GM21723 (cell line): ENCODE data around the gene RNF145.
"Not testable (repeated sequence)": the region's sequence is repeated elsewhere in the genome, so short reads cannot be mapped to it uniquely, and the experiment has no call there.

ENCODE experiments used
- ATAC-seq: cut with Tn5 transposase; IDR thresholded peaks from one replicate; pipeline ENCODE4 v1.9.1; 2021; ENCODE audit warnings: mild to moderate bottlenecking, moderate library complexity; ENCODE audit not compliant: unreplicated experiment

RNF145 gene, protein sequence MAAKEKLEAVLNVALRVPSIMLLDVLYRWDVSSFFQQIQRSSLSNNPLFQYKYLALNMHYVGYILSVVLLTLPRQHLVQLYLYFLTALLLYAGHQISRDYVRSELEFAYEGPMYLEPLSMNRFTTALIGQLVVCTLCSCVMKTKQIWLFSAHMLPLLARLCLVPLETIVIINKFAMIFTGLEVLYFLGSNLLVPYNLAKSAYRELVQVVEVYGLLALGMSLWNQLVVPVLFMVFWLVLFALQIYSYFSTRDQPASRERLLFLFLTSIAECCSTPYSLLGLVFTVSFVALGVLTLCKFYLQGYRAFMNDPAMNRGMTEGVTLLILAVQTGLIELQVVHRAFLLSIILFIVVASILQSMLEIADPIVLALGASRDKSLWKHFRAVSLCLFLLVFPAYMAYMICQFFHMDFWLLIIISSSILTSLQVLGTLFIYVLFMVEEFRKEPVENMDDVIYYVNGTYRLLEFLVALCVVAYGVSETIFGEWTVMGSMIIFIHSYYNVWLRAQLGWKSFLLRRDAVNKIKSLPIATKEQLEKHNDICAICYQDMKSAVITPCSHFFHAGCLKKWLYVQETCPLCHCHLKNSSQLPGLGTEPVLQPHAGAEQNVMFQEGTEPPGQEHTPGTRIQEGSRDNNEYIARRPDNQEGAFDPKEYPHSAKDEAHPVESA

DNA sequence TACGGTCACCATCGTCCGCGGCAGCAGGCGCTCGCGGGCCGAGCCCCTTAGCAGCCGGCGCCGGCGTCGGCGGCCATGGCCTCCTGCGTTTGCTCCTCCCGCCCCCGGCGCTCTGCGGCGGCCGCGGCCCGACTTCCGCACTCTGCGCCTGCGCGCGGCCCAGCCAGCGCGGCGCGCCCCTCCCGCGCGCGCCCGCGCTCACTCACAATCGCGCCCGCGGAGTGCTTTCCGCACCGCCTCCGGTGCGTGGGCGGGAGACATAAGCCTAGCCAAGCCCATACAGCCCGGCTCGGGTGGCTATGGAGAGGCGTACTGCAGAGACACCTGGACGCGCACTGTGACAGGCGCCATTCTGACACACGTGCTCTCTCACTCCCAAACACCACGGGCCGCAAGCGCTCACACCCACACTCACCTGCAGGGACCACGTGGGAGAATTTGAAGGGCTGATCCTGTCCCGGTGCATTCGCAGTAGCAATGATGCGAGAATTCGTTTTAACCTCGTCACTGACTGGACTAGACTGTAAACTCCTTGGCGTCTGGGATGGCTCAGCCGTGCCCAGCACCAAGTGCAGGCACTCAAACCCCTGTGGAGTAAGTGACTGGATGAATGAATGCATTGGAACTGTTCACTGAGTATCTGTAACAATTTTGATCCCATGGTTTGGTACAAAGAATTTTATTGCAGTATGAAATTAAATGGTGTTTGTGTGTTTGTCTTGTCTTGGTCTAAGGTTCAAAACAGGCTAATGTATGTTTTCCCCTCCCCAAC is at the start of gene RNF145:
Gene RNF145, minus strand, starts transcription at position 116 of the 772 bp plus-strand sequence. CDS start 5,936 bp downstream, outside the sequence.
- peak; percentile 69 for ATAC-seq

DNA sequence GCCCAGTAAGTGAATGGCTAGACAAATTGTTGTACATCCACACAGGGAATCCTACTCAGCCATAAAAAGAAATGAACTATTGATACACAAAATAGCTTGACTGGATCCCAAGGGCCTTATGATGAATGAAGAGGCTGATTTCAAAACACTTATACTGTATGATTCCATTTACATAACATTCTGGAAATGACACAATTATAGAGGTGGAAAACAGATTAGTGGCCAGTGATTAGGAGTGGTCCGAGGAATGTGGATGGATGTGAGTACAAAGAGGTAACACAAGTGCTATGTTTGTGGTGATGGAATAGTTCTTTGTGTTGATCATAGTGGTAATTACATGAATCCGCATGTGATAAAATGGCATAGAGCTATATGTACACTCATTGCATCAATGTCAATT is 49.0 kb upstream of the RNF145 start:
- ATAC-seq, result no peak

DNA sequence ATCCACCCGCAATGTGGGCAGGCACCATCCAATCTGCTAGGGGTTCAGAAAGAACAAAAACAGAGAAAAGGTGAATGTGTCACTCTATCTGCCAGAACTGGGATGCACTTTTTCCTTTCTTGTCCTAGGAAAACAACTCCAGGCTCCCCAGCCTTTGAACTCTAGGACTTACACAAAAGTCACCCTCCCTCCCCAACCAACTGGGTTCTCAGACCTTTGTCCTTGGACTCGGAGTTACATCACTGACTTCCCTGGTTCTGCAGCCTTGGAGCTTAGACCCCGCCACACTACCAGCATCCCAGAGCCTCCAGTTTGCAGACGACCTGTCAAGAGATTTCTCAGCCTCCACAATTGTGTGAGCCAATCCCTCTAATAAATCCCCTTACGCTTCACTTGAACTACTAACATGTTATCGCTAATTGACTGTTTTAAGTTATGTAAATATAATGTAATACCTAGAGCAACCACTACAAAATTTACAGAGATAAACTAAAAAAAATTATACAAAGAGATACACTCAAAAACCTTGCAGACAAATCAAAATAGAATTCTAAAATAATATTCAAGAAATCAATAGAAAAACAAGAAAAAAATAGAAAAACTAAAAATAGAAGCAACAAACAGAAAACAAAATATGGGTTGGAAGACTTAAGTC is 48.4 kb upstream of the RNF145 start:
- no peak for ATAC-seq

- ATAC-seq, result no peak
Observed at GRCh38 chr5:159257007-159257406, 47.7 kb upstream of the RNF145 start.

- no peak for ATAC-seq
Observed at GRCh38 chr5:159252195-159252594, 42.8 kb upstream of the RNF145 start.

DNA sequence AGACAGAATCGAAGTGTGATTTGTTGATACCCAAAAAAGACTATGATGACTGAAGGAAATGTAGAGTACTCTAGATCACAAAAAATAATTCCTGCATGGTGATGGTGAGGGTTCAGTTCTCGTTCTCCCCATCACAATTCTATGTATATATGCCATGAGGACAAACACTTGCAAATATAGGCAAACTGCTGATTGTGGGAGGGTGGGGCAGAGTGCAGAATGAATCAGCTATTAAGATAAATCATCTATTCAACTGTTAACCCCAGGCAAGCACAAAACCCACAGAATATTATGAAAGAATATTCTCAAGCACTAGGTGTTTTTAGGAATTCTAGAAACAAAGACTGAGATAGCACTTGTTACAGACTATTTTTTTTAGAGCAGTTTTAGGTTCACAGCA is 39.8 kb upstream of the RNF145 start:
- ATAC-seq, result no peak

DNA sequence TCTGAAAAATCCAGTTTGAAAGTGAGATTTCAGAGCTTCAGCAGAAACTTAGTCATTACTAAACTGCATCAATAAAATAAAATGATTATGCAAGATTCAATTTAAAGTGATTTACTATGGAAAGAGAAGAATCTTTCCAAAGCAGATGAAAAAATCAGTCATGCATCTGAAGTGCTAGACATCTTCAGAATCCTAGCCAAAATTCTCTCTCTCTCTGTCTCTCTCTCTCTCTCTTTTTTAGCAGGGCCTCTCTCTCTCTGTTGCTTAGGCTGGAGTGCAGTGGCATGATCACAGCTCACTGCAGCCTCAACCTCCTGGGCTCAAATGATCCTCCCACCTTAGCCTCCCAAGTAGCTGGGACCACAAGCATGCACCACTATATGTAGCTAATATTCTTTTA is 35.5 kb upstream of the RNF145 start:
- no peak for ATAC-seq

GRCh38 chr5:159244163-159244562 is 34.8 kb upstream of the RNF145 start:
- no peak for ATAC-seq

GRCh38 chr5:159243385-159243784 is 34.0 kb upstream of the RNF145 start:
- no peak for ATAC-seq

GRCh38 chr5:159242656-159243055 is 33.3 kb upstream of the RNF145 start:
- no peak for ATAC-seq

GRCh38 chr5:159241946-159242552 is 32.7 kb upstream of the RNF145 start:
- no peak for ATAC-seq

DNA sequence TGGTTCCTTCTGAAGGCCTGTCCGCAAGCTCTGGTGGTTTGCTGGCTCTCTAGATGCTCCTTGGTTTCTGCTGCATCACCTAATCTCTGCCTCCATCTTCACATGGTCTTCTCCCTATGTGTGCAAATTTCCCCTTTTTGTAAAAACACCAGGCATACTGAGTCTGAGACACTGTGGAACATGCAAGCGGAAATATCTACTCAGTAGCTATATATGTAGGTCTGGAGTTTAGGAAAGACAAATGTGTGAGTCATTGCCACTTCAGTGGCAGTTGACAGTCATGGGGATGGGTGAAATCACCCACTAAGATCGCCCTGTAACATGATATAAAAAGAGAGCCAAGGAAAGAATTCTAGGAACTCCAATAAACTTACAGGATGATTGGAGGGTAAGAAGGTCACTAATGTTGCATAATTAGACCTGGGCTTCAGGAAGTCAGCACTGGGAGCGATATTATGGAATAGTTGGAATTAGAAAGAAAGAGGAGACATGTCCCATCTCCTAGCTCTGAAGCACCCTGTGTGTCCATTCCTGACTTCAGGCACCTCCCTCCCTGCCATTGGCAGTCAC is 31.0 kb upstream of the RNF145 start:
- ATAC-seq, result no peak

- ATAC-seq, result not testable (repeated sequence)
Observed at GRCh38 chr5:159235871-159236520, 26.6 kb upstream of the RNF145 start.

DNA sequence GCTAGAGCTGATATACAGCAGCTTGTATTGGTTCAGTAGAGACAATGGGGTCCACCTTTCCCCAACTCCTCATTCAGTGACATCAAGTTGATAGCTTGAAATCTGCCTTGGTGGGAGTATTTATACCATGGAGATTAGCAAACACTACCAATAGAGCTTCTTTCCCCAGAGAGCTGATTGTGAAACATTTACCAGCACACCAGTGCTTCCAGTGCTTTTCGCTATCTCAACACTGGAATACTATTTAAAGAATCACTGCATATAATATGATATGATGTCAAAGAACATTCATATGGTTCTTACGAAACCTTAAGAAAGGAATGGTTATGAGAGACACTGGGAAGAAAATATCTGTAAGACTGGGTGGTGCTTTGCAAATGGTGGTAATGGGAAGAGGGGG is 21.8 kb upstream of the RNF145 start:
- no peak for ATAC-seq

GRCh38 chr5:159230657-159231056 is 21.3 kb upstream of the RNF145 start:
- no peak for ATAC-seq

GRCh38 chr5:159228097-159228496 is 18.7 kb upstream of the RNF145 start:
- not testable (repeated sequence) for ATAC-seq

DNA sequence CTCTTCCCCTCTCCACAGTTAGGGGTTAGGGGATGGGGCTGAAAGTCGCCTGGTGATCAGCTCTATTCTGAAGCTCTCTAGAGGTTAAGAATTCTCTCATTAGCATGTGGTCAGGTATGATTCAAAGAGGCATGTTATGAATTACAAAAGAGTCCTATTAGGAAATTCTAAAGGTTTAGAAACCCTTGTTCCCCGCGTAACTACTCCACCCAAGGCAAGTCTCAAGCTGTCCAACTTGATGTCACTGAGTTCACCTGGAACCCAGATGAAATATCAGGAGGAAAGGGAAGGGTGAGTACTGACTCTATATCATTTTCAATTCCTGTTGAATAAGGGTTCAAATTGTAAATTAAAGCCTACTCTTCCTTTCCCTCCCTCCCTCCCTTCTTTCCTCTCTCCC is 18.1 kb upstream of the RNF145 start:
- no peak for ATAC-seq

DNA sequence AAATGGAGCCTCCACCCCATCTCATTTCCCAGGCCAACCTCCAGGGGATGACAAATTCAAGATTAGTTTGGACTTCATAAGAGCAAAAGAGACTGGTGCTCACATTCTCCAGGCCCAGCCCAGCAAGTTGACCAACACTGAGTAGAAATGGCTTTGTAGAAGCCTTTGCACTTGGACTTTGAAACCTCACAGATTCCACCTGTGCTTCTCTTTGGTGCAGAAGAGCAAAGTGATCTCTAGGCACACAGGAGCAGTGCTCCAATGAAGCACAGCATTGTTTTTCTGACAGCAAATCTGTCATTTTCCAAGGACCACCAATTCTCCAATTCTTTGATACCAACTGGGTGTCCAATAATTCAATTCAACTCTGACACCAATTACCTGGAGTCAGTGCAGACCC is 17.1 kb upstream of the RNF145 start:
- ATAC-seq, result no peak

- no peak for ATAC-seq
Observed at GRCh38 chr5:159224471-159224870, 15.1 kb upstream of the RNF145 start.

DNA sequence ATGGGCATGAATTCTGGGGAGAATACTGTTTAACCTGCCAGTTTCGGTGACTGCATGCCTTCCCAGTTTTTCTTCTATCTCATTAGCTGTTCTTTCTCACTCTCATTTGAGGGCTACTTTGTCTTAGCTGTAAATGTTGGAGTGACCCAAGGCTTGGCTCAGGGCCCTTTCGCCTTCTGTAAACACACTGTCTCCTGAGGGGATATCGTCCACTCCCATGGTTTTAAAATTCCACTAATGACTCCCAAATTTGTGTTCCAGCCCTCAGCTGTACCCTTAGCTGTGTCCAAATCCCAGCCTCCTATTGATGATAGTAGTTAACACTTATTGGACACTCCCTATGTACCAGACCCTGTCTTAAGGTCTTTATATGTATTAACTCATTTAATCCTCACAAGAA is 14.1 kb upstream of the RNF145 start:
- ATAC-seq, result no peak
